Chondrocyte (in vitro differentiated cells): ENCODE measurements around the gene COG5. TPM values are rescaled to one million over a fixed set of nuclear protein-coding genes. Genes with fewer than 3 reads are reported as not detected.
"Not testable (repeated sequence)": the region's sequence is repeated elsewhere in the genome, so short reads cannot be mapped to it uniquely, and the experiment has no call there.

ENCODE experiments used
- DNase-seq: peaks from one replicate; pipeline ENCODE4 v3.0.0; 2021; ENCODE audit warnings: mixed read lengths, low spot score
- H3K27ac Mint-ChIP-seq: one replicate; pipeline ENCODE4 v1.8.0; 2021; ENCODE audit warnings: mild to moderate bottlenecking, moderate library complexity, mixed read lengths; ENCODE audit not compliant: unreplicated experiment
- H3K27me3 Mint-ChIP-seq: 2 replicates; pipeline ENCODE4 v1.8.0; 2021; ENCODE audit warnings: low read depth, mixed read lengths
- H3K36me3 Mint-ChIP-seq: 2 replicates; pipeline ENCODE4 v1.8.0; 2021; ENCODE audit warnings: low read depth, mixed read lengths
- H3K4me1 Mint-ChIP-seq: 2 replicates; pipeline ENCODE4 v1.8.0; 2021; ENCODE audit warnings: low read depth, mild to moderate bottlenecking, mixed read lengths
- H3K4me3 Mint-ChIP-seq: one replicate; pipeline ENCODE4 v1.8.0; 2021; ENCODE audit warnings: mild to moderate bottlenecking, moderate library complexity, mixed read lengths; ENCODE audit not compliant: unreplicated experiment
- H3K9me3 Mint-ChIP-seq: 2 replicates; pipeline ENCODE4 v1.8.0; 2021; ENCODE audit warnings: low read depth, mixed read lengths
- CTCF ChIP-seq: fragments of 200-600 bp; sonication (generic); IDR thresholded peaks from 2 replicates; pipeline ENCODE4 v1.5.0; 2021; ENCODE audit warnings: antibody characterized with exemption, mild to moderate bottlenecking, moderate library complexity
- total RNA-seq: library from RNA; stranded (reverse); gene quantifications from 3 replicates; pipeline ENCODE4 v1.2.1, GENCODE V29; 2021

Gene COG5
- total RNA-seq, 1 donor from 2014 or later = 52.8 TPM

- H3K4me3 Mint-ChIP-seq = no peak overlapping the region
- no peaks in the 10 kb centered on the region for H3K27me3 Mint-ChIP-seq
- no peaks in the 10 kb centered on the region for H3K4me1 Mint-ChIP-seq
- H3K36me3 Mint-ChIP-seq = peaks cover 30% of the 10 kb centered on the region
- no peak for DNase-seq
- TF ChIP-seq CTCF = no peak
- H3K27ac Mint-ChIP-seq = no peak overlapping the region
- peaks cover 17% of the 10 kb centered on the region for H3K9me3 Mint-ChIP-seq
Measured at GRCh38 chr7:107544848-107545591, 18.7 kb downstream of the COG5 start.

GRCh38 chr7:107543338-107543993 is 20.3 kb downstream of the COG5 start:
- no peak for DNase-seq
- Mint-ChIP-seq H3K27ac (no peak overlapping the region), H3K4me3 (no peak overlapping the region), H3K4me1 (no peaks in the 10 kb centered on the region), H3K27me3 (no peaks in the 10 kb centered on the region), H3K9me3 (peaks cover 17% of the 10 kb centered on the region), H3K36me3 (peaks cover 36% of the 10 kb centered on the region)
- TF ChIP-seq CTCF = no peak

- TF ChIP-seq CTCF = no peak
- Mint-ChIP-seq H3K36me3 (peaks cover 42% of the 10 kb centered on the region), H3K4me3 (no peak overlapping the region), H3K27ac (no peak overlapping the region), H3K4me1 (no peaks in the 10 kb centered on the region), H3K9me3 (peaks cover 22% of the 10 kb centered on the region), H3K27me3 (no peaks in the 10 kb centered on the region)
- DNase-seq = no peak
Measured at GRCh38 chr7:107538001-107538400, 25.7 kb downstream of the COG5 start.

GRCh38 chr7:107537228-107537627 is 26.5 kb downstream of the COG5 start:
- DNase-seq, H3K4me1 Mint-ChIP-seq, H3K27ac Mint-ChIP-seq, H3K27me3 Mint-ChIP-seq, H3K4me3 Mint-ChIP-seq: not testable (repeated sequence)
- Mint-ChIP-seq H3K9me3 (peaks cover 22% of the 10 kb centered on the region), H3K36me3 (peaks cover 44% of the 10 kb centered on the region)

GRCh38 chr7:107534139-107534538 is 29.6 kb downstream of the COG5 start:
- H3K4me1 Mint-ChIP-seq = no peaks in the 10 kb centered on the region
- peaks cover 39% of the 10 kb centered on the region for H3K36me3 Mint-ChIP-seq
- DNase-seq = no peak
- H3K9me3 Mint-ChIP-seq = peaks cover 22% of the 10 kb centered on the region
- H3K27ac Mint-ChIP-seq = no peak overlapping the region
- TF ChIP-seq CTCF = no peak
- H3K4me3 Mint-ChIP-seq = no peak overlapping the region
- H3K27me3 Mint-ChIP-seq = no peaks in the 10 kb centered on the region

GRCh38 chr7:107530751-107531150 is 33.0 kb downstream of the COG5 start:
- no peak for TF ChIP-seq CTCF
- Mint-ChIP-seq H3K27ac (no peak overlapping the region), H3K27me3 (no peaks in the 10 kb centered on the region), H3K9me3 (peaks cover 13% of the 10 kb centered on the region), H3K36me3 (peaks cover 30% of the 10 kb centered on the region), H3K4me3 (no peak overlapping the region), H3K4me1 (peaks cover 11% of the 10 kb centered on the region)
- no peak for DNase-seq
